Activated CD4-positive, alpha-beta memory T cell treated with anti-CD3 and anti-CD28 coated beads for 36 hours (primary cell): ENCODE measurements around the gene CREB3L2. TPM values are rescaled to one million over a fixed set of nuclear protein-coding genes. Genes with fewer than 3 reads are reported as not detected.

Experiments used
- CTCF ChIA-PET: fragments of 350-600 bp; sonication (Branson Sonifier 250); formaldehyde crosslinking; loops from one replicate; lab custom pipeline; 2021; ENCODE audit warnings: antibody characterized with exemption, inconsistent platforms; lab: Charles Lee
- POLR2A ChIA-PET: fragments of 350-600 bp; sonication (Branson Sonifier 250); formaldehyde crosslinking; loops from one replicate; lab custom pipeline; 2021; ENCODE audit warnings: antibody characterized with exemption; lab: Charles Lee
- DNase-seq: peaks from one replicate; pipeline ENCODE4 v3.0.0-alpha.2; 2020
- H3K27ac Mint-ChIP-seq: one replicate; pipeline ENCODE4 v1.8.0; 2021; ENCODE audit warnings: mixed read lengths
- H3K27me3 Mint-ChIP-seq: one replicate; pipeline ENCODE4 v1.8.0; 2021; ENCODE audit warnings: mixed read lengths
- H3K36me3 Mint-ChIP-seq: one replicate; pipeline ENCODE4 v1.8.0; 2021; ENCODE audit warnings: mixed read lengths
- H3K4me1 Mint-ChIP-seq: one replicate; pipeline ENCODE4 v1.8.0; 2021; ENCODE audit warnings: low read depth, mixed read lengths
- H3K4me3 Mint-ChIP-seq: one replicate; pipeline ENCODE4 v1.8.0; 2021; ENCODE audit warnings: mild to moderate bottlenecking, mixed read lengths
- H3K9me3 Mint-ChIP-seq: one replicate; pipeline ENCODE4 v1.8.0; 2021; ENCODE audit warnings: mixed read lengths
- intact Hi-C: fragments of 100-400 bp; cut with micrococcal nuclease; formaldehyde crosslinking; loops from one replicate; pipeline ENCODE4 v1.15.1; 2023
- total RNA-seq, 2 experiments: library from RNA; stranded (reverse); gene quantifications; one replicate each; pipeline ENCODE4 v1.2.3, GENCODE V29; 2021

CREB3L2 gene
- total RNA-seq, 2 experiments from 2014 or later, result 36.1 to 39.4 TPM

GRCh38 chr7:137996871-137997270 lies 5.0 kb downstream of the CREB3L2 start:
- no peaks in the 10 kb centered on the region for H3K27me3 Mint-ChIP-seq
- ChIA-PET CTCF (interaction anchor here (1.2 to 15.3 kb wide), 2 partner anchors 12 to 93 kb away, joined by 5 to 433 read pairs; no protein-coding TSS in a partner anchor), POLR2A (no interaction called here)
- H3K27ac Mint-ChIP-seq, result no peak overlapping the region
- H3K36me3 Mint-ChIP-seq, result peaks cover 16% of the 10 kb centered on the region
- no peak for DNase-seq
- H3K4me3 Mint-ChIP-seq, result no peak overlapping the region
- intact Hi-C loops, result no loop called here
- peaks cover 58% of the 10 kb centered on the region for H3K4me1 Mint-ChIP-seq
- no peaks in the 10 kb centered on the region for H3K9me3 Mint-ChIP-seq

GRCh38 chr7:137996386-137996851 lies 5.5 kb downstream of the CREB3L2 start:
- ChIA-PET POLR2A (no interaction called here), CTCF (interaction anchor here (1.2 kb wide), 1 partner anchor 13 kb away, joined by 5 read pairs; no protein-coding TSS in a partner anchor)
- no peaks in the 10 kb centered on the region for H3K9me3 Mint-ChIP-seq
- H3K4me3 Mint-ChIP-seq, result no peak overlapping the region
- peaks cover 59% of the 10 kb centered on the region for H3K4me1 Mint-ChIP-seq
- H3K27me3 Mint-ChIP-seq, result no peaks in the 10 kb centered on the region
- H3K36me3 Mint-ChIP-seq, result peaks cover 16% of the 10 kb centered on the region
- intact Hi-C loops, result no loop called here
- no peak overlapping the region for H3K27ac Mint-ChIP-seq
- DNase-seq, result no peak

GRCh38 chr7:137994216-137994615 lies 7.7 kb downstream of the CREB3L2 start:
- Mint-ChIP-seq H3K4me1 (peaks cover 44% of the 10 kb centered on the region), H3K27me3 (no peaks in the 10 kb centered on the region), H3K36me3 (peaks cover 14% of the 10 kb centered on the region), H3K9me3 (no peaks in the 10 kb centered on the region), H3K4me3 (no peak overlapping the region), H3K27ac (no peak overlapping the region)
- ChIA-PET CTCF (interaction anchor here (1.1 to 1.6 kb wide), 2 partner anchors 9 to 91 kb away, joined by 4 read pairs; no protein-coding TSS in a partner anchor), POLR2A (no interaction called here)
- intact Hi-C loops, result no loop called here
- no peak for DNase-seq

- CTCF ChIA-PET, result interaction anchor here (1.1 to 1.2 kb wide), 2 partner anchors 9 to 16 kb away, joined by 3 to 6 read pairs; partner anchors contain the start of gene CREB3L2
- intact Hi-C loops, result loop anchor here (2.0 kb wide), 1 partner anchor 59 kb away; no protein-coding TSS in a partner anchor
- no peak overlapping the region for H3K27ac Mint-ChIP-seq
Observed at GRCh38 chr7:137993395-137993743, 8.5 kb downstream of the CREB3L2 start.

GRCh38 chr7:137992550-137993394 lies 9.1 kb downstream of the CREB3L2 start:
- POLR2A ChIA-PET, result interaction anchor here (0.8 to 1.0 kb wide), 2 partner anchors 8 to 9 kb away, joined by 3 read pairs; partner anchors contain the start of gene CREB3L2
- Mint-ChIP-seq H3K4me3 (no peak overlapping the region), H3K9me3 (no peaks in the 10 kb centered on the region), H3K36me3 (peaks cover 7% of the 10 kb centered on the region), H3K27ac (no peak overlapping the region), H3K4me1 (peaks cover 33% of the 10 kb centered on the region), H3K27me3 (no peaks in the 10 kb centered on the region)
- intact Hi-C loops, result loop anchor here (1.0 to 2.0 kb wide), 2 partner anchors 10 to 58 kb away; partner anchors contain the start of gene CREB3L2
- peak; percentile 63 for DNase-seq
- CTCF ChIA-PET, result interaction anchor here (1.1 to 1.8 kb wide), 4 partner anchors 10 to 90 kb away, joined by 3 to 6 read pairs (median 4); partner anchors contain the start of gene CREB3L2

More at GRCh38 chr7:137993395-137993743, 8.5 kb downstream of the CREB3L2 start:
- peaks cover 37% of the 10 kb centered on the region for H3K4me1 Mint-ChIP-seq
- H3K27me3 Mint-ChIP-seq, result no peaks in the 10 kb centered on the region
- H3K9me3 Mint-ChIP-seq, result no peaks in the 10 kb centered on the region
- no peak for DNase-seq
- H3K4me3 Mint-ChIP-seq, result no peak overlapping the region
- peaks cover 9% of the 10 kb centered on the region for H3K36me3 Mint-ChIP-seq
- POLR2A ChIA-PET, result no interaction called here

- Mint-ChIP-seq H3K9me3 (no peaks in the 10 kb centered on the region), H3K4me1 (peaks cover 33% of the 10 kb centered on the region), H3K4me3 (no peak overlapping the region), H3K27ac (no peak overlapping the region), H3K36me3 (peaks cover 7% of the 10 kb centered on the region), H3K27me3 (no peaks in the 10 kb centered on the region)
- DNase-seq, result no peak
- ChIA-PET CTCF (interaction anchor here (1.0 to 1.8 kb wide), 4 partner anchors 10 to 89 kb away, joined by 3 to 6 read pairs (median 4); partner anchors contain the start of gene CREB3L2), POLR2A (interaction anchor here (0.8 to 1.0 kb wide), 2 partner anchors 9 to 10 kb away, joined by 3 read pairs; partner anchors contain the start of gene CREB3L2)
- intact Hi-C loops, result loop anchor here (1.0 to 2.0 kb wide), 2 partner anchors 10 to 57 kb away; partner anchors contain the start of gene CREB3L2
Observed at GRCh38 chr7:137992104-137992549, 9.8 kb downstream of the CREB3L2 start.

GRCh38 chr7:137990251-137990941 lies 11.5 kb downstream of the CREB3L2 start:
- no peak for DNase-seq
- ChIA-PET POLR2A (no interaction called here), CTCF (interaction anchor here (1.5 kb wide), 1 partner anchor 12 kb away, joined by 5 read pairs; the partner anchor contains the start of gene CREB3L2)
- Mint-ChIP-seq H3K27ac (no peak overlapping the region), H3K4me3 (no peak overlapping the region), H3K9me3 (no peaks in the 10 kb centered on the region), H3K36me3 (peaks cover 4% of the 10 kb centered on the region), H3K4me1 (peaks cover 21% of the 10 kb centered on the region), H3K27me3 (no peaks in the 10 kb centered on the region)
- intact Hi-C loops, result no loop called here

- DNase-seq, result no peak
- Mint-ChIP-seq H3K36me3 (peaks cover 7% of the 10 kb centered on the region), H3K27me3 (no peaks in the 10 kb centered on the region), H3K4me3 (no peak overlapping the region), H3K4me1 (peaks cover 21% of the 10 kb centered on the region), H3K9me3 (no peaks in the 10 kb centered on the region), H3K27ac (no peak overlapping the region)
- intact Hi-C loops, result no loop called here
- ChIA-PET POLR2A (no interaction called here), CTCF (no interaction called here)
Observed at GRCh38 chr7:137989590-137989989, 12.3 kb downstream of the CREB3L2 start.

GRCh38 chr7:137989094-137989493 lies 12.8 kb downstream of the CREB3L2 start:
- Mint-ChIP-seq H3K9me3 (no peaks in the 10 kb centered on the region), H3K27me3 (no peaks in the 10 kb centered on the region), H3K36me3 (peaks cover 12% of the 10 kb centered on the region), H3K27ac (no peak overlapping the region), H3K4me1 (peaks cover 21% of the 10 kb centered on the region), H3K4me3 (no peak overlapping the region)
- ChIA-PET CTCF (no interaction called here), POLR2A (no interaction called here)
- DNase-seq, result no peak
- intact Hi-C loops, result no loop called here

- no peak overlapping the region for H3K4me3 Mint-ChIP-seq
- ChIA-PET CTCF (interaction anchor here (1.9 kb wide), 1 partner anchor 15 kb away, joined by 6 read pairs; the partner anchor contains the start of gene CREB3L2), POLR2A (no interaction called here)
- H3K27ac Mint-ChIP-seq, result no peak overlapping the region
- H3K36me3 Mint-ChIP-seq, result peaks cover 20% of the 10 kb centered on the region
- H3K27me3 Mint-ChIP-seq, result no peaks in the 10 kb centered on the region
- H3K4me1 Mint-ChIP-seq, result peaks cover 12% of the 10 kb centered on the region
- peaks cover 7% of the 10 kb centered on the region for H3K9me3 Mint-ChIP-seq
- intact Hi-C loops, result no loop called here
- no peak for DNase-seq
Observed at GRCh38 chr7:137987968-137988367, 13.9 kb downstream of the CREB3L2 start.

- Mint-ChIP-seq H3K27me3 (no peaks in the 10 kb centered on the region), H3K9me3 (peaks cover 11% of the 10 kb centered on the region), H3K27ac (no peak overlapping the region), H3K4me3 (no peak overlapping the region), H3K4me1 (peaks cover 8% of the 10 kb centered on the region), H3K36me3 (peaks cover 24% of the 10 kb centered on the region)
- DNase-seq, result no peak
- ChIA-PET CTCF (interaction anchor here (1.4 to 1.9 kb wide), 2 partner anchors 15 to 83 kb away, joined by 4 to 6 read pairs; partner anchors contain the start of gene CREB3L2), POLR2A (no interaction called here)
- intact Hi-C loops, result no loop called here
Observed at GRCh38 chr7:137987563-137987962, 14.3 kb downstream of the CREB3L2 start.
